Heart left ventricle (tissue), 16 donors: Measurements from ENCODE around the gene OPHN1. TPM values are rescaled to one million over a fixed set of nuclear protein-coding genes. Genes with fewer than 3 reads are reported as not detected.

Experiments used
- ATAC-seq, 4 donors: fragments of 200-7000 bp; cut with Tn5 transposase; one replicate each; pipeline ENCODE4 v1.9.1; 2020 to 2022; ENCODE audit warnings: moderate library complexity in 4 of 4, mild to moderate bottlenecking in 3 of 4, moderate number of reproducible peaks in 1 of 4
- DNase-seq, 5 donors: peaks; one replicate each; pipeline ENCODE4 v3.0.0-alpha.2; 2020
- H3K27ac ChIP-seq, 12 donors: fragments of 200-600 bp; sonication (generic) in 4 of 12; one replicate each; pipeline versions ENCODE4 v1.5.0 to v1.8.0; 2016 to 2022; ENCODE audit warnings: mild to moderate bottlenecking in 2 of 12
- H3K27me3 ChIP-seq, 9 donors: fragments of 200-600 bp; sonication (generic) in 2 of 9; one replicate each; pipeline versions ENCODE4 v1.5.1 to v1.8.0; 2016 to 2022; ENCODE audit warnings: mild to moderate bottlenecking in 3 of 9
- H3K36me3 ChIP-seq, 9 donors: fragments of 200-600 bp; sonication (generic) in 2 of 9; one replicate each; pipeline versions ENCODE4 v1.5.0 to v1.8.0; 2018 to 2022; ENCODE audit warnings: mild to moderate bottlenecking in 2 of 9
- H3K4me1 ChIP-seq, 12 donors: fragments of 200-600 bp; sonication (generic) in 4 of 12; one replicate each; pipeline versions ENCODE4 v1.5.0 to v1.8.0; 2016 to 2022; ENCODE audit warnings: mild to moderate bottlenecking in 3 of 12
- H3K4me3 ChIP-seq, 12 donors: fragments of 200-600 bp; sonication (generic) in 4 of 12; one replicate each; pipeline versions ENCODE4 v1.5.0 to v1.8.0; 2017 to 2022; ENCODE audit warnings: mild to moderate bottlenecking in 9 of 12, moderate library complexity in 4 of 12
- H3K9me3 ChIP-seq, 12 donors: fragments of 200-600 bp; sonication (generic) in 4 of 12; one replicate each; pipeline versions ENCODE4 v1.5.0 to v1.8.0; 2016 to 2022; ENCODE audit warnings: mild to moderate bottlenecking in 1 of 12
- POLR2A ChIP-seq, 2 donors: fragments of 450-650 bp; IDR thresholded peaks; one replicate each; pipeline ENCODE4 v1.6.1; 2017; ENCODE audit warnings: antibody characterized with exemption in 2 of 2, mild to moderate bottlenecking in 2 of 2, moderate library complexity in 2 of 2
- WGBS, 4 donors: extraction: QIAGEN DNeasy Blood & Tissue Kit in 2 of 4; methylation state at CpG; one replicate each; pipeline versions ENCODE4 v1.1.5 to v1.1.7; 2013 to 2018; 5-methylcytosine and 5-hydroxymethylcytosine counted together
- intact Hi-C, 10 donors: fragments of 100-400 bp; cut with DNase I; formaldehyde crosslinking; loops; one replicate each; pipeline versions ENCODE4 v1.11.1 to v1.14.2; 2022
- polyA plus RNA-seq, 2 donors: library from polyadenylated mRNA; stranded (reverse); fragments of 200-250 nt; gene quantifications; one replicate each; pipeline ENCODE4 v1.2.3, GENCODE V29; 2013
- total RNA-seq, 9 donors: library from RNA; depleted of rRNA in 2 of 9; stranded (reverse); fragments of >200 nt in 2 of 9; fragmentation: NEBNext Ultra II Directional in 3 of 9; extraction: Animal tissue kit (Norgen Biotek cat#: 25700) in 3 of 9; gene quantifications; one replicate each; pipeline versions ENCODE4 v1.1.0 to v1.2.4, GENCODE V29; 2016 to 2023
- TF ChIP-seq, protein P1 (sequence below), 12 donors: fragments of 200-600 bp; sonication (generic) in 4 of 12; IDR thresholded peaks; one replicate each; pipeline versions ENCODE4 v1.5.0 to v1.8.0; 2018 to 2022; ENCODE audit warnings: antibody characterized with exemption in 12 of 12, mild to moderate bottlenecking in 5 of 12
- donor health status: ischemic (EF 13 %, LVEDD 7.1; RV severe dilation, severe dysfunction).
- donor health status: healthy with polysubstance abuse.
- donor health status: DM: no; HTN: yes; CAD: no.
- donor health status: DM: no; HTN: no; CAD: no.
- donor health status: ischemic (EF 25% LVEDD 6.9; RV normal size, moderate dysfunction).
- donor health status: ischemic (EF 25% LVEDD 5.7; RV mildly dilated, moderate dysfunction).
- donor health status: healthy.
- donor health status: DM: yes; HTN: yes; CAD: no.
- donor health status: ischemic (EF 35%, LVEDD 5.7; RV mildly dilated, moderate dysfunction).
- donor health status: nonischemic (EF 11% LVEDD 7.7; RV severe dilation, severe dysfunction).
- donor health status: DM: yes; HTN: yes; CAD: no.
- donor health status: PGD.
- donor health status: ischemic (EF 29% LVEDD 5.4; RV normal size, mild dysfunction).
- donor health status: nonischemic (EF 23%, LVEDD 6.1; RV moderate dilation, normal function).

Gene OPHN1
- total and polyA plus RNA-seq, 11 donors, result 0.95 to 9.6 (median 5.7) TPM

DNA sequence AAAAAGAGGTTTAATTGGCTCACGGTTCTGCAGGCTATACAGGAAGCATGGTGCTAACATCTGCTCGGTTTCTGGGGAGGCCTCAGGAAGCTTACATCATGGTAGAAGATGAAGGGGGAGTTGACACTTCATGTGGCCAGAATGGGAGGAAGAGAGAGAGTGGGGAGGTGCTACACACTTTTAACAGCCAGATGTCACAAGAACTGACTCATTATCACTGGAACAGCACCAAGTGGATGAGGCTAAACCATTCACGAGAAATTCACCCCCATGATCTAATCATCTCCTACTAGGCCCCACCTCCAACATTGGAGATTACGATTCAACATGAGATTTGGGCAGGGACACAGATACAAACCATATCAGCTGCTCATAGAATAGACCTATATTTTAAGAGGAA lies 255.8 kb downstream of the OPHN1 start:
- 59 to 69% (median 66%) methylated on average over 4 of the region's 4 CpGs for WGBS, 4 donors
- intact Hi-C loops, result no loop called here
- Histone ChIP-seq H3K4me3 (no peak overlapping the region), H3K27me3 (peaks cover 0 to 5% (median 0%) of the 10 kb centered on the region in 9 donors), H3K4me1 (peaks cover 0 to 2% (median 0%) of the 10 kb centered on the region in 12 donors), H3K27ac (no peak overlapping the region), H3K36me3 (no peaks in the 10 kb centered on the region), H3K9me3 (peaks cover 0 to 5% (median 0%) of the 10 kb centered on the region in 12 donors)
- ATAC-seq, result no peak
- no peak for TF ChIP-seq POLR2A (IDR thresholded peaks at IDR 0.05)
- TF ChIP-seq, protein P1, sequence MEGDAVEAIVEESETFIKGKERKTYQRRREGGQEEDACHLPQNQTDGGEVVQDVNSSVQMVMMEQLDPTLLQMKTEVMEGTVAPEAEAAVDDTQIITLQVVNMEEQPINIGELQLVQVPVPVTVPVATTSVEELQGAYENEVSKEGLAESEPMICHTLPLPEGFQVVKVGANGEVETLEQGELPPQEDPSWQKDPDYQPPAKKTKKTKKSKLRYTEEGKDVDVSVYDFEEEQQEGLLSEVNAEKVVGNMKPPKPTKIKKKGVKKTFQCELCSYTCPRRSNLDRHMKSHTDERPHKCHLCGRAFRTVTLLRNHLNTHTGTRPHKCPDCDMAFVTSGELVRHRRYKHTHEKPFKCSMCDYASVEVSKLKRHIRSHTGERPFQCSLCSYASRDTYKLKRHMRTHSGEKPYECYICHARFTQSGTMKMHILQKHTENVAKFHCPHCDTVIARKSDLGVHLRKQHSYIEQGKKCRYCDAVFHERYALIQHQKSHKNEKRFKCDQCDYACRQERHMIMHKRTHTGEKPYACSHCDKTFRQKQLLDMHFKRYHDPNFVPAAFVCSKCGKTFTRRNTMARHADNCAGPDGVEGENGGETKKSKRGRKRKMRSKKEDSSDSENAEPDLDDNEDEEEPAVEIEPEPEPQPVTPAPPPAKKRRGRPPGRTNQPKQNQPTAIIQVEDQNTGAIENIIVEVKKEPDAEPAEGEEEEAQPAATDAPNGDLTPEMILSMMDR (IDR thresholded peaks at IDR 0.05), result no peak
- no peak for DNase-seq

DNA sequence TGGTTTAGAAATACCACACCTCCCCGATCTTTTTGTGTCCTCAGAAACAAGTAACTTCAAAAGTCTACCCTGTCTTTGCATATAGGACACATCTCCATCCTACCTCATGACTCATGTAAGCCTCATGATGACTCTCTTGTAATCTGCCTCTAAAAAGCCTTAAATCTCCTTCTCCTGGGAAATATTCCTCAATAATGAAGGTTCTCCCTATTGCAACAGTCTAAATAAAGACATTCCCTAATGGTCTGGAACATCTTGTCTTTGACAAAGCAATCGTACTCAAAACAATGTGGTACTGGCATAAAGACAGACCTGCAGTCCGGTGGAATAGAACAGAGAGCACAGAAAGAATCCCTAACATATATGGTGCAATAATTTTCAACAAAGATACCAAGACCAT lies 257.7 kb downstream of the OPHN1 start:
- Histone ChIP-seq H3K9me3 (peaks cover 0 to 5% (median 0%) of the 10 kb centered on the region in 12 donors), H3K27me3 (peaks cover 0 to 5% (median 0%) of the 10 kb centered on the region in 9 donors), H3K36me3 (no peaks in the 10 kb centered on the region), H3K27ac (no peak overlapping the region), H3K4me3 (no peak overlapping the region), H3K4me1 (peaks cover 0 to 2% (median 0%) of the 10 kb centered on the region in 12 donors)
- ATAC-seq (peak in 3 of 4 donors; percentile 46 to 63 (median 55)), DNase-seq (no peak)
- no peak for TF ChIP-seq POLR2A (IDR thresholded peaks at IDR 0.05)
- TF ChIP-seq, protein P1 (IDR thresholded peaks at IDR 0.05), result no peak
- WGBS, 4 donors, result 44 to 63% (median 55%) methylated on average over 3 of the region's 3 CpGs
- intact Hi-C loops, result no loop called here

DNA sequence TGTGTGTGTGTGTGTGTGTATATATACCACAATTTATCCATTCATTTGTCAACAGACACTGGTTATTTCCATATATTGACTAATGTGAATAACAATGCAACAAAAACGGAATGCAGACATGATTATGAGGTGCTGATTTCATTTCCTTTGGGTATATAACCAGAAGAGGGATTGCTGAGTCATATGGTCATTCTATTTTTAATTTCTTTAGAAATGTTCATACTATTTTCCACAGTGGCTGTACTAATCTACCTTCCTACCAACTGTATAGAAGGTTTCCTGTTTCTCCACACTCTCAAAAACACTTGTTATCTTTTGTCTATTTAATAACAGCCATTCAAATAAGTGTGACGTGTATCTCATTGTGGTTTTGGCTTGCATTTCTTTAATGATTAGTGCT lies 269.9 kb downstream of the OPHN1 start:
- DNase-seq (no peak), ATAC-seq (no peak)
- no peaks in the 10 kb centered on the region for H3K4me1 ChIP-seq
- peaks cover 0 to 6% (median 0%) of the 10 kb centered on the region in 9 donors for H3K27me3 ChIP-seq
- no peak overlapping the region for H3K4me3 ChIP-seq
- no peak overlapping the region for H3K27ac ChIP-seq
- no peaks in the 10 kb centered on the region for H3K9me3 ChIP-seq
- WGBS, 4 donors, result 40 to 46% (median 43%) methylated on average over 2 of the region's 2 CpGs
- no peaks in the 10 kb centered on the region for H3K36me3 ChIP-seq
- TF ChIP-seq, protein P1 (IDR thresholded peaks at IDR 0.05), result no peak
- no peak for TF ChIP-seq POLR2A (IDR thresholded peaks at IDR 0.05)
- intact Hi-C loops, result no loop called here

DNA sequence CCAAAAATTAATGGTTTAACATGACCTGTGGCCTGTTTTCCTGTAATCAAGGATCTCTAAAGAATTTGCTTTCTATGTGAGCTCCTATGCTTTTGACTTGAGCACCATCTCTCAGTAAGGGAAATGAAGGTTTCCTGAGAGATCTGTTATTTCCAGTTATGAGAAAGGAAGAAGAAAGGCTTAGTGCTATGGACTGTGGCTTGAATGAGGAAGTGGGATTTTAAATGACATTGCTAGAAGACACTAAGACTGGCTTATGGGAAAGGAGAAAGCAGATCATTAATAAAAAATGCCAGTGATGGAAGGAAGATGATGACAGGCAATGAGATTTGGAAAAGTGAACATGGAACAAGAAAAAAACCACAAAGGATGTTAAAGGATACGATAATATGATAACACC lies 285.4 kb downstream of the OPHN1 start:
- H3K9me3 ChIP-seq, result no peaks in the 10 kb centered on the region
- WGBS, 4 donors, result 72 to 83% (median 77%) methylated on average over 1 of the region's 1 CpG
- no peak for DNase-seq
- no peak for ATAC-seq
- H3K36me3 ChIP-seq, result no peaks in the 10 kb centered on the region
- H3K4me3 ChIP-seq, result no peak overlapping the region
- intact Hi-C loops, result loop anchor here in 3 of 10 donors (5.0 to 10.0 kb wide), 2 partner anchors 421 to 593 kb away; no protein-coding TSS in a partner anchor
- no peak overlapping the region for H3K27ac ChIP-seq
- H3K4me1 ChIP-seq, result no peaks in the 10 kb centered on the region
- TF ChIP-seq POLR2A (IDR thresholded peaks at IDR 0.05), result no peak
- TF ChIP-seq, protein P1 (IDR thresholded peaks at IDR 0.05), result no peak
- no peaks in the 10 kb centered on the region for H3K27me3 ChIP-seq
